Measurements from ENCODE around the gene ABHD15.

The ABHD15 gene

DNA sequence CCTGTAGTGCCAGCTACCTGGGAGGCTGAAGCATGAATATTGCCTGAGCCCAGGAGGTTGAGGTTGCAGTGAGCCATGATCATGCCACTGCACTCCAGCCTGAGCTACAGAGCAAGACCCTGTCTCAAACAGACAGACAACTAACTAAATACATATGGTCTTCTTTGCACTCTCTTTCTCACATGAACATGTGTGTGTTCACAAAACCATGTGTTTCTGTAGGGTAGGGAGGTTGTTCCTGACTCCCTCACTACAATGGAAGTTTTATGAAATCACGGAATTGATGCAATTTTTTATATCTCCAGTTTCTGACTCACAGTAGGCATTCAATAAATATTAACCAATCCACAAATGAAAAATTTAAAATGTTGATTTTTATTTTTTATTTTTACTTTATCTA lies 48.5 kb downstream of the ABHD15 start:
- DNase-seq (ENCODE audit: low read depth), result no peak

DNA sequence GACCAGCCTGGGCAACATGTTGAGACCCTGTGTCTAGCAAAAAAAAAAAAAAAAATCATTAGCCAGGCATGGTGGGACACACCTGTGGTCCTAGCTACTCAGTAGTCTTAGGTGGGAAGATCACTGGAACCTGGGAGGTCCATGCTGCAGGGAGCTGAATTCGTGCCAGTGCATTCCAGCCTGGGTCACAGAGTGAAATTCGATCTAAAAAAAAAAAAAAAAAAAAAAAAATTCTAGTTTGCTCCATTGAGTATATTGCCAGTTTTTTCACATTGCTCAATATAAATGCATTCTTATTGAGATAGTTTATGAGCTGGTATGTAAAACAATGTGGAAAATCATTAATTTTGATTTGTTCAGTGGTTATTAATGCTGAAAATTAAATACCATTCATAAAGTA lies 52.0 kb downstream of the ABHD15 start:
- DNase-seq (ENCODE audit: low read depth), result no peak

DNA sequence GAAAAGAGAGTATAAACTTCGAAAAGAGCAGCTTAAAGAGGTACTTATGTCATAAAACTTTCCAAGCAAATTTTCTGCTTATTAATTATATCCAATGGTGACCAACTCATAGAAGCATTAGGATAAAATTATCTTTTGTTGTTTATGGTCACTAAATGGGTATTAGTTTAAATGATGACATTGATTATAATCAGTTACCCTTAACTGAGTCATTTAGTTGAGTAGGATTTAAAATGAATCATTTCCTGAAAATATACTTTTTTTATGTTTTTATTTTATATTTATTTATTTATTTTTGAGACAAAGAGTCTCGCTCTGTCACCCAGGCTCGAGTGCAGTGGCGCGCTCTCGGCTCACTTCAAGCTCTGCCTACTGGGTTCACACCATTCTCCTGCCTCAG lies 55.9 kb downstream of the ABHD15 start:
- no peak for DNase-seq (ENCODE audit: low read depth)

Measured in stimulated activated CD4-positive, alpha-beta T cell treated with anti-CD3 and anti-CD28 coated beads, Interleukin-2, amount 100 ng/mL, for 4 hours (primary cell).